NT2/D1 (cell line): ENCODE data around the gene ZC3H4.

ENCODE experiments used
- SUZ12 ChIP-seq: IDR thresholded peaks from 2 replicates; pipeline ENCODE4 v1.6.1; 2011; ENCODE audit not compliant: insufficient read length, insufficient read depth; ENCODE audit errors: extremely low read depth
- YY1 ChIP-seq: IDR thresholded peaks from 2 replicates; pipeline ENCODE4 v1.6.1; 2011; ENCODE audit not compliant: insufficient read length, insufficient read depth
- ZNF274 ChIP-seq: IDR thresholded peaks from 2 replicates; pipeline ENCODE4 v1.6.1; 2011; ENCODE audit warnings: mild to moderate bottlenecking, low read depth, low read length

DNA sequence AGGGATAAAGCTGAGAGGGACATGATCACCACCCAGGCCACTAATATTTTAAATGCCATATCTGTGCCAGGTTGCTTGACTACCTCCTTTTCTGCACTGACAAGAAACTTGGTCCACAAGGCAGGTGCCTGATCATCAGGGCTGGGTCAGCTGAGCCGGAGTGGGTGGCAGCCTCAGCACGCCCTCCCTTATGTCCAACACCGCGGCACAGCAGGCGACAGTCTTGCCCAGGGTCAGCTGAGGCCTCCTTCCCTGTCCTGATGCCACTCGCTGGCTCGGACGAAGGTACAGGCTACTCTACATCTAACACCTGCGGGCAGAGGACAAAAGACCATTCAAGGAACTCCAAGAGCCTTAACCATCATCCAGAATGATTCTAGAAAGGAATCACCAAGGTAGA is 16.9 kb downstream of the ZC3H4 start:
- TF ChIP-seq YY1 (no peak), ZNF274 (no peak), SUZ12 (no peak)
